ENCODE measurements around the gene FNBP1.
"Not testable (repeated sequence)": the region's sequence is repeated elsewhere in the genome, so short reads cannot be mapped to it uniquely, and the experiment has no call there.

FNBP1 gene

GRCh38 chr9:130008538-130008937 lies 34.5 kb downstream of the FNBP1 start:
- no peak for DNase-seq (ENCODE audit: extremely low read depth, low read depth)
- TF ChIP-seq, protein P1, sequence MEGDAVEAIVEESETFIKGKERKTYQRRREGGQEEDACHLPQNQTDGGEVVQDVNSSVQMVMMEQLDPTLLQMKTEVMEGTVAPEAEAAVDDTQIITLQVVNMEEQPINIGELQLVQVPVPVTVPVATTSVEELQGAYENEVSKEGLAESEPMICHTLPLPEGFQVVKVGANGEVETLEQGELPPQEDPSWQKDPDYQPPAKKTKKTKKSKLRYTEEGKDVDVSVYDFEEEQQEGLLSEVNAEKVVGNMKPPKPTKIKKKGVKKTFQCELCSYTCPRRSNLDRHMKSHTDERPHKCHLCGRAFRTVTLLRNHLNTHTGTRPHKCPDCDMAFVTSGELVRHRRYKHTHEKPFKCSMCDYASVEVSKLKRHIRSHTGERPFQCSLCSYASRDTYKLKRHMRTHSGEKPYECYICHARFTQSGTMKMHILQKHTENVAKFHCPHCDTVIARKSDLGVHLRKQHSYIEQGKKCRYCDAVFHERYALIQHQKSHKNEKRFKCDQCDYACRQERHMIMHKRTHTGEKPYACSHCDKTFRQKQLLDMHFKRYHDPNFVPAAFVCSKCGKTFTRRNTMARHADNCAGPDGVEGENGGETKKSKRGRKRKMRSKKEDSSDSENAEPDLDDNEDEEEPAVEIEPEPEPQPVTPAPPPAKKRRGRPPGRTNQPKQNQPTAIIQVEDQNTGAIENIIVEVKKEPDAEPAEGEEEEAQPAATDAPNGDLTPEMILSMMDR (IDR thresholded peaks at IDR 0.05; ENCODE audit: low read depth, low read length), result no peak

GRCh38 chr9:130006952-130007351 lies 36.0 kb downstream of the FNBP1 start:
- DNase-seq (ENCODE audit: extremely low read depth, low read depth), result not testable (repeated sequence)

DNA sequence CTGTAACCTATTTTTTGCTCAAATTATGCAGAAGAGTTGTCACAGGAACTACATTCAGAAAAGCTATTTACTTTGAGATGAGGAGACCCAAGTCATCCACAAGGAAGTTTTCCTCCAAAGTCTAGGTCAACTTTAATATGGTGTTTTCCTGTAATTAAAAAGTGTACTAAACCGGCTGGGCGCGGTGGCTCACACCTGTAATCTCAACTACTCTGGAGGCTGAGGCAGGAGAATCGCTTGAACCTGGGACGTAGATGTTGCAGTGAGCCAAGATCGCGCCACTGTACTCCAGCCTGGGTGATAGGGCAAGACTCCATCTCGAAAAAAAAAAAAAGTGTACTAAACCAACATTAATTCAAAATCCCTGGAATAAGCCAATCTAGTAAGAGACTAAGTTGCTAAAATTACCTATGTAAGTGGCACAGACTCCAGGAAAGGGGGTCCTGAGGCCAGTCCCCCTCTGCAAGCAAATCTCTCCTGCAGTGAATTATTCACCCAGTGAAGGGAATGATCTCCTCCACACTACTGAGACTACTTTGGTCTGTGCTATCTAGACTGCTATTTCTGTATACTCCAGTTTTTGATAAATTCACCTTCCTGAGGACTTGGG lies 38.9 kb downstream of the FNBP1 start:
- TF ChIP-seq, protein P1 (IDR thresholded peaks at IDR 0.05; ENCODE audit: low read depth, low read length), result no peak
- DNase-seq (ENCODE audit: extremely low read depth, low read depth), result no peak

DNA sequence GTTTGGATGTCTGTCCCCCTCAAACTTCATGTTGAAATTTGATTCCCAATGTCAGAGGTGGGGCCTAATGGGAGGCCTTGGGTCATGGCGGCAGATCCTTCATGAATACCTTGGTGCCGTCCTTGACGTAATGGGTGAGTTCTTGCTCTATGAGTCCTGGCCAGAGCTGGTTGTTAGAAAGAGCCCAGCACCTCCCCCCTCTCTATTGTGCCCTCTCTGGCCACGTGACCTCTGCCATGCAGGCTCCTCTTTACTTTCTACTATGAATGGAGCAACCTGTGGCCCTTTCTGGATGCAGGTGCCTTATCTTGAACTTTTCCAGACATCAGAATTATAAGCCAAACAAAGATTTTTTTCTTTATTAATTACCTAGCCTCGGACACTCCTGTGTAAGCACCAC lies 40.7 kb downstream of the FNBP1 start:
- DNase-seq (ENCODE audit: extremely low read depth, low read depth), result no peak
- TF ChIP-seq, protein P1 (IDR thresholded peaks at IDR 0.05; ENCODE audit: low read depth, low read length), result no peak

DNA sequence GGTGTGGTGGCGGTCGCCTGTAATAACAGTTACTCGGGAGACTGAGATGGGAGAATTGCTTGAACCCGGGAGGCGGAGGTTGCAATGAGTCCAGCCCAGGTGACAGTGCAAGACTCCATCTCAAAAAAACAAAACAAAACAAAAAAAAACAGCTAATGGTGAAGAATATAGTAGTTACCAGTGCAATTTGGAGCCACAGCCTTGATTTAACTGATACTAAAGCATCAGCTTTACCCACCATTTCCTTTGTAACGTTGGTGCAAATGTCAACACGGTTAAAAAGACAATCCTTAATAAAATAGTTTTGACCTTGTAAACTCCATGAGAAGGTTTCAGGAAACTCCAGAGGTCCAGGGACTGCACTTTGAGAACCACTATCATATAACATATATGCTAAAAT lies 41.8 kb downstream of the FNBP1 start:
- TF ChIP-seq, protein P1 (IDR thresholded peaks at IDR 0.05; ENCODE audit: low read depth, low read length), result no peak
- no peak for DNase-seq (ENCODE audit: extremely low read depth, low read depth)

GRCh38 chr9:129999141-129999510 lies 43.9 kb downstream of the FNBP1 start:
- TF ChIP-seq, protein P1 (IDR thresholded peaks at IDR 0.05; ENCODE audit: low read depth, low read length), result no peak
- DNase-seq (ENCODE audit: extremely low read depth, low read depth), result no peak

GRCh38 chr9:129998491-129999140 lies 44.4 kb downstream of the FNBP1 start:
- no peak for DNase-seq (ENCODE audit: extremely low read depth, low read depth)
- TF ChIP-seq, protein P1 (IDR thresholded peaks at IDR 0.05; ENCODE audit: low read depth, low read length), result no peak

DNA sequence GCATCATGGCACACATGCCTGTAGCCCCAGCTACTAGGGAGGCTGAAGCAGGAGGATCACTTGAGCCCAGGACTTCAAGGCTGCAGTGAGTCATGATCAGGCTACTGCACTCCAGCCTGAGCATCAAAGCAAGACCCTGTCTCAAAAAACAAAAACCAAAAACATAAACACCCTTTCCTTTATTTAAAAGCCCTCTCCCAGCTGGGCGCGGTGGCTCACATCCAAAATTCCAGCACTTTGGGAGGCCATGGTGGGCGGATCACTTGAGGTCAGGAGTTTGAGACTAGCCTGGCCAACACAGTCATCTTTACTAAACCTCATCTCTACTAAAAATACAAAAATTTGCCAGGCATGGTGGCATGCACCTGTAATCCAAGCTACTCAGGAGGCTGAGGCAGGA lies 45.3 kb downstream of the FNBP1 start:
- not testable (repeated sequence) for DNase-seq (ENCODE audit: extremely low read depth, low read depth)

Measured in AG09319 (cell line).